Astrocyte of the hippocampus (primary cell): ENCODE data around the gene ATPAF2.
"Not testable (repeated sequence)": the region's sequence is repeated elsewhere in the genome, so short reads cannot be mapped to it uniquely, and the experiment has no call there.

Experiments used
- DNase-seq: peaks from one replicate; pipeline ENCODE4 v3.0.0; 2011; ENCODE audit warnings: low read depth, low spot score

Gene ATPAF2

GRCh38 chr17:18009609-18010420 lies 29.2 kb downstream of the ATPAF2 start:
- no peak for DNase-seq

GRCh38 chr17:18008496-18009268 lies 30.3 kb downstream of the ATPAF2 start:
- peak; percentile 62 for DNase-seq

GRCh38 chr17:18006495-18007239 lies 32.3 kb downstream of the ATPAF2 start:
- DNase-seq, result no peak

GRCh38 chr17:18005496-18005895 lies 33.5 kb downstream of the ATPAF2 start:
- DNase-seq, result no peak

GRCh38 chr17:18004884-18005305 lies 34.1 kb downstream of the ATPAF2 start:
- no peak for DNase-seq

- no peak for DNase-seq
Observed at GRCh38 chr17:18004345-18004744, 34.6 kb downstream of the ATPAF2 start.

- DNase-seq, result no peak
Observed at GRCh38 chr17:18002171-18002570, 36.8 kb downstream of the ATPAF2 start.

- DNase-seq, result no peak
Observed at GRCh38 chr17:18000030-18000408, 38.9 kb downstream of the ATPAF2 start.

- DNase-seq, result no peak
Observed at GRCh38 chr17:17999364-18000029, 39.5 kb downstream of the ATPAF2 start.

- no peak for DNase-seq
Observed at GRCh38 chr17:17998934-17999333, 40.0 kb downstream of the ATPAF2 start.

GRCh38 chr17:17995887-17996286 lies 43.1 kb downstream of the ATPAF2 start:
- not testable (repeated sequence) for DNase-seq

- peak; percentile 69 for DNase-seq
Observed at GRCh38 chr17:17994271-17995069, 44.5 kb downstream of the ATPAF2 start.

GRCh38 chr17:17993852-17994251 lies 45.1 kb downstream of the ATPAF2 start:
- no peak for DNase-seq

- no peak for DNase-seq
Observed at GRCh38 chr17:17993366-17993765, 45.6 kb downstream of the ATPAF2 start.

GRCh38 chr17:17990282-17990681 lies 48.7 kb downstream of the ATPAF2 start:
- DNase-seq, result no peak

- DNase-seq, result no peak
Observed at GRCh38 chr17:17989618-17990017, 49.4 kb downstream of the ATPAF2 start.

- DNase-seq, result no peak
Observed at GRCh38 chr17:17989081-17989480, 49.9 kb downstream of the ATPAF2 start.

GRCh38 chr17:17988427-17988945 lies 50.5 kb downstream of the ATPAF2 start:
- DNase-seq, result no peak

GRCh38 chr17:17987901-17988300 lies 51.1 kb downstream of the ATPAF2 start:
- DNase-seq, result no peak

- DNase-seq, result no peak
Observed at GRCh38 chr17:17987187-17987896, 51.6 kb downstream of the ATPAF2 start.
